GM12878 (cell line): ENCODE results near the gene TRIB2. TPM values are rescaled to one million over a fixed set of nuclear protein-coding genes. Genes with fewer than 3 reads are reported as not detected.

Source experiments
- ATAC-seq: fragments of 200-7000 bp; cut with Tn5 transposase; 3 replicates; pipeline ENCODE4 v1.9.1; 2020; ENCODE audit warnings: mild to moderate bottlenecking, moderate library complexity
- BruUV-seq: library from RNA; stranded (reverse); fragments of 400-500 nt; replicated peaks from 2 replicates; lab custom pipeline; 2021; lab: Mats Ljungman, UMichigan
- CTCF ChIA-PET: fragments of 300-600 bp; sonication (Branson Sonifier 250); formaldehyde crosslinking; extraction: SDS; loops from one replicate; lab custom pipeline; 2021; ENCODE audit warnings: inconsistent platforms; lab: Yijun Ruan, JAX
- POLR2A ChIA-PET: fragments of 350-600 bp; formaldehyde crosslinking; extraction: SDS; loops from one replicate; lab custom pipeline; 2021; ENCODE audit warnings: inconsistent platforms; lab: Charles Lee
- RAD21 ChIA-PET: fragments of 300-600 bp; sonication (Branson Sonifier 250); formaldehyde crosslinking; loops from one replicate; lab custom pipeline; 2023; ENCODE audit warnings: antibody characterized with exemption; ENCODE audit not compliant: unreplicated experiment; lab: Charles Lee
- SMC1A ChIA-PET: fragments of 300-600 bp; sonication (Branson Sonifier 250); formaldehyde crosslinking; loops from one replicate; lab custom pipeline; 2023; ENCODE audit not compliant: unreplicated experiment, uncharacterized antibody; lab: Charles Lee
- DNase-seq: peaks from one replicate; pipeline ENCODE4 v3.0.0-alpha.2; 2011; ENCODE audit warnings: low read depth, low spot score
- FAIRE-seq: peaks from 3 replicates; lab custom pipeline; 2011; peaks lifted over from hg19 to GRCh38; lab: Jason Lieb, UNC
- H2AFZ ChIP-seq: 2 replicates; pipeline ENCODE4 v1.6.0; 2011; ENCODE audit warnings: low read depth, low read length, control low read depth; ENCODE audit not compliant: control insufficient read depth
- H3K27ac ChIP-seq: 2 replicates; pipeline ENCODE4 v1.5.1; 2011; ENCODE audit warnings: control low read depth; ENCODE audit not compliant: control insufficient read depth, insufficient read depth
- H3K27me3 ChIP-seq, 2 experiments: replicated peaks in 1 of 2; 2 replicates each; pipeline versions ENCODE4 v1.6.0 to v1.6.1; 2011; ENCODE audit warnings: low read length in 1 of 2; ENCODE audit not compliant: control insufficient read depth in 2 of 2, insufficient read depth in 2 of 2
- H3K36me3 ChIP-seq, 2 experiments: 2 replicates each; pipeline ENCODE4 v1.5.1; 2011; ENCODE audit warnings: low read length in 1 of 2; ENCODE audit not compliant: control insufficient read depth in 2 of 2, insufficient read depth in 2 of 2
- H3K4me1 ChIP-seq: 2 replicates; pipeline ENCODE4 v1.6.1; 2011; ENCODE audit warnings: mild to moderate bottlenecking, low read length, moderate library complexity, mixed read lengths; ENCODE audit not compliant: control insufficient read depth, insufficient read depth
- H3K4me2 ChIP-seq: 2 replicates; pipeline ENCODE4 v1.6.0; 2011; ENCODE audit warnings: control low read depth; ENCODE audit not compliant: control insufficient read depth, insufficient read depth
- H3K4me3 ChIP-seq: fragments of 200-600 bp; sonication (generic); 2 replicates; pipeline ENCODE4 v1.5.1; 2016
- H3K79me2 ChIP-seq: 2 replicates; pipeline ENCODE4 v1.6.0; 2011; ENCODE audit warnings: low read length; ENCODE audit not compliant: control insufficient read depth, insufficient read depth
- H3K9ac ChIP-seq: 2 replicates; pipeline ENCODE4 v1.8.0; 2011; ENCODE audit warnings: low read length, control low read depth, mixed read lengths; ENCODE audit not compliant: control insufficient read depth, insufficient read depth
- H3K9me3 ChIP-seq: replicated peaks from 3 replicates; pipeline ENCODE4 v1.5.1; 2011; ENCODE audit warnings: mild to moderate bottlenecking, low read length; ENCODE audit not compliant: control insufficient read depth, insufficient read depth
- H4K20me1 ChIP-seq: 2 replicates; pipeline ENCODE4 v1.6.0; 2011; ENCODE audit not compliant: control insufficient read depth, insufficient read depth
- CHD1 ChIP-seq: IDR thresholded peaks from 2 replicates; pipeline ENCODE4 v1.6.1; 2012; ENCODE audit warnings: low read depth, low read length, improper control_type of control experiment
- DPF2 ChIP-seq: fragments of 450-650 bp; IDR thresholded peaks from 2 replicates; pipeline ENCODE4 v1.6.1; 2017; ENCODE audit warnings: mild to moderate bottlenecking
- EP300 ChIP-seq, 2 experiments: fragments of 150-350 bp in 1 of 2; IDR thresholded peaks; 2 replicates each; pipeline ENCODE4 v1.6.1; 2011 to 2012; ENCODE audit warnings: low read depth in 2 of 2, low read length in 2 of 2, borderline replicate concordance in 1 of 2, improper control_type of control experiment in 1 of 2, inconsistent platforms in 1 of 2; ENCODE audit not compliant: control insufficient read depth in 1 of 2
- FOS ChIP-seq: IDR thresholded peaks from 3 replicates; pipeline ENCODE4 v1.6.1; 2011; ENCODE audit warnings: borderline replicate concordance; ENCODE audit not compliant: insufficient read length; ENCODE audit errors: extremely low read depth
- NBN ChIP-seq: fragments of 450-650 bp; IDR thresholded peaks from 2 replicates; pipeline ENCODE4 v1.6.1; 2016
- PBX3 ChIP-seq: IDR thresholded peaks from 2 replicates; pipeline ENCODE4 v1.6.1; 2011; ENCODE audit warnings: mild to moderate bottlenecking, low read depth, low read length, moderate library complexity; ENCODE audit not compliant: insufficient replicate concordance
- TBL1XR1 ChIP-seq: IDR thresholded peaks from 2 replicates; pipeline ENCODE4 v1.6.1; 2012; ENCODE audit warnings: low read depth, low read length, improper control_type of control experiment
- USF2 ChIP-seq: IDR thresholded peaks from 2 replicates; pipeline ENCODE4 v1.6.1; 2011; ENCODE audit warnings: low read depth, low read length, improper control_type of control experiment, borderline replicate concordance
- WGBS: methylation state at CpG from one replicate; pipeline ENCODE4 v1.1.6; 2016; ENCODE audit warnings: low lambda C conversion rate; ENCODE audit not compliant: insufficient replicate concordance, insufficient coverage; ENCODE audit errors: missing lambda C conversion rate; 5-methylcytosine and 5-hydroxymethylcytosine counted together
- in situ Hi-C: fragments of 300-500 bp; cut with MboI; formaldehyde crosslinking; loops from 9 replicates; pipeline ENCODE4 v1.14.3; 2018; ENCODE audit warnings: mixed read lengths
- intact Hi-C: fragments of 100-400 bp; cut with micrococcal nuclease; formaldehyde crosslinking; loops from one replicate; pipeline ENCODE4 v1.14.2; 2022; ENCODE audit not compliant: unreplicated experiment
- polyA plus RNA-seq, 11 experiments: library from polyadenylated mRNA; depleted of rRNA in 4 of 11; unstranded in 6 of 11; stranded (reverse) in 5 of 11; fragments of >200 nt; fragmentation: Nextera tagmentation in 4 of 11; fragmentation: Illumina TruSeq in 1 of 11; extraction: Ambion mirVana in 4 of 11; extraction: Trizol in 1 of 11; gene quantifications; 1 replicate in 1 of 11; 2 replicates in 10 of 11; pipeline versions ENCODE4 v1.2.1 to v1.2.3, GENCODE V29; 2011 to 2016; ENCODE audit warnings: inconsistent platforms in 2 of 11, missing spikeins in 2 of 11, low read depth in 1 of 11
- total RNA-seq, 4 experiments: library from RNA; depleted of rRNA in 3 of 4; stranded (reverse); fragments of >200 nt in 3 of 4; fragmentation: Illumina TruSeq in 1 of 4; extraction: Trizol in 1 of 4; gene quantifications; 2 replicates each; pipeline versions ENCODE4 v1.2.1 to v1.2.3, GENCODE V29; 2013 to 2021

The TRIB2 gene
- total and polyA plus RNA-seq, 10 of the 15 experiments (the other 5 are each of a cell fraction or from before 2014, with no cell fraction given) = 1.6 to 9.2 (median 5.2) TPM

GRCh38 chr2:12701786-12702167, 15.0 kb upstream of the TRIB2 start:
- Histone ChIP-seq H3K4me3 (no peak overlapping the region), H3K9ac (no peak overlapping the region), H3K36me3 (no peaks in the 10 kb centered on the region), H3K79me2 (no peaks in the 10 kb centered on the region), H4K20me1 (no peaks in the 10 kb centered on the region), H3K27ac (no peak overlapping the region), H3K4me2 (no peak overlapping the region), H2AFZ (no peak overlapping the region), H3K4me1 (no peaks in the 10 kb centered on the region), H3K27me3 (no peaks in the 10 kb centered on the region), H3K9me3 (peaks cover 2% of the 10 kb centered on the region; the same call in 1 of the 3 replicates)
- ChIA-PET RAD21 (no interaction called here), CTCF (no interaction called here), SMC1A (interaction anchor here (1.0 to 1.3 kb wide), 5 partner anchors 8 to 50 kb away, joined by 3 to 5 read pairs (median 3); no protein-coding TSS in a partner anchor), POLR2A (no interaction called here)
- DNase-seq = no peak
- ATAC-seq = no peak
- no peak for FAIRE-seq
- 43% methylated on average over 5 of the region's 5 CpGs for WGBS
- BruUV-seq = no TSS peak
- in situ Hi-C loops (no loop called here), intact Hi-C loops (no loop called here)
- no peak for TF ChIP-seq TBL1XR1
- TF ChIP-seq USF2 = no peak
- no peak for TF ChIP-seq DPF2
- no peak for TF ChIP-seq PBX3
- no peak for TF ChIP-seq CHD1
- TF ChIP-seq EP300 (IDR thresholded peaks at IDR 0.05; ENCODE audit: borderline replicate concordance in 1 of 2, control insufficient read depth in 1 of 2, low read depth in 2 of 2, low read length in 2 of 2) = no peak
- TF ChIP-seq NBN = no peak
- no peak for TF ChIP-seq FOS
- TF ChIP-seq, all 136 proteins: peak for 0
